ENCODE results near the gene DDX53.

DDX53 gene

GRCh38 chrX:22999696-23000223 is at the start of gene DDX53:
Gene DDX53 (plus strand): TSS chrX:22999960. CDS start chrX:23000058, 98 bp downstream.
- DNase-seq: no peak

GRCh38 chrX:22950269-22951266 is 49.2 kb upstream of the DDX53 start:
- peak in 2 of 51 donors; percentile 0 to 2 for DNase-seq

- DNase-seq: no peak
These were observed 47.8 kb upstream of the DDX53 start for GRCh38 chrX:22952010-22952409.

GRCh38 chrX:22958250-22958649 is 41.5 kb upstream of the DDX53 start:
- DNase-seq: no peak

GRCh38 chrX:22959204-22959920 is 40.4 kb upstream of the DDX53 start:
- no peak for DNase-seq

- no peak for DNase-seq
These were observed 36.6 kb upstream of the DDX53 start for GRCh38 chrX:22963196-22963595.

GRCh38 chrX:22968494-22968893 is 31.3 kb upstream of the DDX53 start:
- no peak for DNase-seq

- no peak for DNase-seq
These were observed 30.3 kb upstream of the DDX53 start for GRCh38 chrX:22969411-22969810.

GRCh38 chrX:22970861-22971260 is 28.9 kb upstream of the DDX53 start:
- no peak for DNase-seq

- no peak for DNase-seq
These were observed 25.1 kb upstream of the DDX53 start for GRCh38 chrX:22974616-22975015.

- DNase-seq: no peak
These were observed 24.0 kb upstream of the DDX53 start for GRCh38 chrX:22975786-22976185.

GRCh38 chrX:22985958-22986357 is 13.8 kb upstream of the DDX53 start:
- DNase-seq: no peak

- DNase-seq: no peak
These were observed 12.3 kb upstream of the DDX53 start for GRCh38 chrX:22987452-22987851.

GRCh38 chrX:23003116-23003515 is 3.4 kb downstream of the DDX53 start:
- no peak for DNase-seq

GRCh38 chrX:23008431-23009099 is 8.8 kb downstream of the DDX53 start:
- DNase-seq: peak in 3 of 51 donors; percentile 0 to 1 (median 0)

- DNase-seq: no peak
These were observed 12.4 kb downstream of the DDX53 start for GRCh38 chrX:23012162-23012561.

GRCh38 chrX:23012636-23013035 is 12.9 kb downstream of the DDX53 start:
- no peak for DNase-seq

- no peak for DNase-seq
These were observed 13.6 kb downstream of the DDX53 start for GRCh38 chrX:23013366-23013765.

- DNase-seq: no peak
These were observed 31.8 kb downstream of the DDX53 start for GRCh38 chrX:23031600-23031999.

GRCh38 chrX:23035493-23035892 is 35.7 kb downstream of the DDX53 start:
- no peak for DNase-seq

GRCh38 chrX:23046443-23046842 is 46.7 kb downstream of the DDX53 start:
- DNase-seq: no peak
